ENCODE data around the gene DVL1. TPM values are rescaled to one million over a fixed set of nuclear protein-coding genes. Genes with fewer than 3 reads are reported as not detected.
"Not testable (repeated sequence)": the region's sequence is repeated elsewhere in the genome, so short reads cannot be mapped to it uniquely, and the experiment has no call there.

The DVL1 gene
- polyA plus RNA-seq, 4 donors, result 27.0 to 56.4 (median 28.5) TPM

DNA sequence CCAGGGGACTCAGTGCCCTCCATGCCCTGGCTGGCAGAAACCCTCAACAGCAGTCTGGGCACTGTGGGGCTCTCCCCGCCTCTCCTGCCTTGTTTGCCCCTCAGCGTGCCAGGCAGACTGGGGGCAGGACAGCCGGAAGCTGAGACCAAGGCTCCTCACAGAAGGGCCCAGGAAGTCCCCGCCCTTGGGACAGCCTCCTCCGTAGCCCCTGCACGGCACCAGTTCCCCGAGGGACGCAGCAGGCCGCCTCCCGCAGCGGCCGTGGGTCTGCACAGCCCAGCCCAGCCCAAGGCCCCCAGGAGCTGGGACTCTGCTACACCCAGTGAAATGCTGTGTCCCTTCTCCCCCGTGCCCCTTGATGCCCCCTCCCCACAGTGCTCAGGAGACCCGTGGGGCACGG, 21.0 kb downstream of the DVL1 start:
- no peak for DNase-seq (ENCODE audit: low read depth in 4 of 4, low spot score in 3 of 4)

- no peak for DNase-seq (ENCODE audit: low read depth in 4 of 4, low spot score in 3 of 4)
Observed at GRCh38 chr1:1327291-1327690, 21.9 kb downstream of the DVL1 start.

- DNase-seq (ENCODE audit: low read depth in 4 of 4, low spot score in 3 of 4), result no peak
Observed at GRCh38 chr1:1326075-1326605, 23.1 kb downstream of the DVL1 start.

DNA sequence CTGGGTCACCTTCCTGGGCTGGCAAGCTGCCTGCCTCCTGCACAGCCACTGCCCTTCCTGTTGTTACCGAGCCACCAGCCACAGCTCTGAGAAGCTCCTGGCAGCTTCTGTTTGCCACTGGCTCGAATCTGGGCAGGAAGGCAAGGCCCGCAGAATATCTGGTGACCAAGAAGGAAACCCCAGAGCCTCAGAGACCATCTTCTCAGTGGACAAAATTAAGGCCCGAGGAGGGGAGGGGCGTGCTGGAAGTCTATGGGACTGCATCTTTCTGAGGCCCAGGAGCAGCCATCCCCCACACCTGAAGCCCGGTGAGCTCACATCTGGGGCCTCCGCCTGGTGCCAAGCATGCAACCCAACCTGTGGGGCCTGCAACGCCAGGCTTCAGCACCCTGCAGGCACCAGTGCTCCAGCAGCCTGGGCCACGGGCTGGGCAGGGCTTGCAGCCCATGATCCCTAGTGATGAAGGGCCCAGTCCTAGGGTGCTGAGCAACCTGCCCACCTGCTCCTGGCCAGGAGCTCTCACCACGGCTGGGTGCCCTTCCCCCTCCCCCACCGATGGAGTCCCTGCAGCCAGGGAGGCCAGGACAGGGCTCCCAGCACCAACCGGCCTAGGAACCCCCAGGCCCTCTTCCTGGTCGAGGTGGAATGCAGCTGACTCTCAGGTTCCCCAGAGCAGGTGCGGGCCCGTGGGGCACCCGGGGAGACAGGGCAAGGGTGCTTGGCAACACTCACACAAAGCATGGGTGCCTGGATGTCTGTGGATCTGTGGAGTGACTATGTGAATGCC, 23.7 kb downstream of the DVL1 start:
- DNase-seq (ENCODE audit: low read depth in 4 of 4, low spot score in 3 of 4), result no peak

GRCh38 chr1:1324524-1325287, 24.5 kb downstream of the DVL1 start, which contains the start of the genes CPTP and INTS11:
Gene CPTP (plus strand): TSS chr1:1324802. CDS start chr1:1326911, 2,109 bp downstream.
Gene INTS11 (minus strand): TSS chr1:1324660. CDS start chr1:1324608, 52 bp downstream.
- peak; percentile 77 to 86 (median 80) for DNase-seq (ENCODE audit: low read depth in 4 of 4, low spot score in 3 of 4)

- DNase-seq (ENCODE audit: low read depth in 4 of 4, low spot score in 3 of 4), result no peak
Observed at GRCh38 chr1:1324084-1324523, 25.1 kb downstream of the DVL1 start.

- no peak for DNase-seq (ENCODE audit: low read depth in 4 of 4, low spot score in 3 of 4)
Observed at GRCh38 chr1:1322952-1323351, 26.3 kb downstream of the DVL1 start.

DNA sequence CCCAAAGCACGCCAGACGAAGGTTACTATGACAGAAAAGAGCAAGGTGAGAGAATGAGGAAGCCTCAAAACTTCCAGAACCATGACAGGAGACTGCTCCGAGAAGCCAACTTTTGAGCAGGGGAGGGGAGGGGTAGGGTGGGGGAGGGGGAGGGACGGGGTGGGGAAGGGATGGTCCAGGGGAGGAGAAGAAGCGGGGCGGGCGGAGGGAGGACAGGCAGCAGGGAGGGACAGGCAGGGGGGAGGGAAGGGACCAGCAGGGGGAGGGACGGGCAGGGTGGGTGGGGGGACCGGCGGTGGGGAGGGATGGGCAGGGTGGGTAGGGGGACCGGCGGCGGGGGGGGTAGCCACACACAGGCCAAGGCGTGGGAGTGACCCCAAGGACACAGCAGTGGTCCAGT, 26.8 kb downstream of the DVL1 start:
- DNase-seq (ENCODE audit: low read depth in 4 of 4, low spot score in 3 of 4), result no peak

DNA sequence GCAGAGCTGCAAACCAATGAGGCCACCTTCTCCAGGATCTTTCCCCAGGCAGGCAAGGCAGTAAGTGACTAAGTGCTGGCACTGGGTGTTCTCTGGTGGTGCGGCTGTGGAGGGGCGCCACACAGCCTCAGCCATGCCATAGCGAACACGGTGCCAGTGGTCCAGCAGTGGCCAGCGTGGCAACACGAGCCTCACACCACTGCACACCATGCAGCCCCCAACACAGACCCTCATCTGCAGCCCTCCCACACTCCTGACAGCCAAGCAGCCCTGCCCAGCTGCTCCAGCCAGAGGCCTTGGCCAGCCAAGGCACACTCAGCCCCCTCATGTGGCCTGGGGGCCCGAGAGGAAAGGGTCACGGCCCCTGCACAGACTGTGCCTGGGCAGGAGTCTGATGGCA, 27.7 kb downstream of the DVL1 start:
- DNase-seq (ENCODE audit: low read depth in 4 of 4, low spot score in 3 of 4), result no peak

DNA sequence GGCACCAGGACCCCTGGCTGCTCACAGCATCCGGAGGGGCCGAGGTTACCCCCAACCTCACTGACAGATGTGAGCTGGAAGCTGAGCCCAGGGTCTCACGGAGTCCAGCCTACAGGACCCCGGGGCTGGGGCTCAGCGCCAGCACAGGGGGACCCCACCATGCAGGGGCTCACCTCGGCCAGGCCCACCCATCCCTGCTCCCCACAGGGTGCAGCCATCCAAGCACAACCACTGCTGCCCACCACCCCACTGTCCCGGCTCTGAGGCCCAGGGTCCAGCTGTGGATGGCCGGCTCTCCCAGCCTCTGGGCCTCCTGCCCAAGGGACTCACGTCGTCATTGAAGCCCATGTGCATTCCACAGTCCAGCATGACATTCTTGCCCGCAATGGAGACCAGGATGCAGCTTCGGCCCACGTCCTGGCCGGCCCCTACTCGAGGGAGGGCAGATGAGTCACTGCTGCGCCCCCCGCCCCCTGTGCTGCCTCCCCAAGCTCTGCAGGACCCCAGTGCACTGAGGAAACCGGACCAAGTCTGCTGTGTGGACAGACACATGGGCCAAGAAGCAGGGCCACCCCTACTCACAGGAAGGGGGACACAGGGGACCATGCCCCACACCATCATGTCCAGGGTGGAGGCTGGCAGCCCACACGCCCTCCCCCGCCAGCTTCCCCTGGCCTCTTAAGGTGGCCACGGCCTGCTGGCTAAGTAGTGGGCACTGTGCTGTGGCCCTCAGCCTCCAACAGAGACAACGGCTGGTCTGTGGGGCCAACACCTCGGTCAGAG, 28.4 kb downstream of the DVL1 start:
- DNase-seq (ENCODE audit: low read depth in 4 of 4, low spot score in 3 of 4), result no peak

- no peak for DNase-seq (ENCODE audit: low read depth in 4 of 4, low spot score in 3 of 4)
Observed at GRCh38 chr1:1319646-1319941, 29.6 kb downstream of the DVL1 start.

GRCh38 chr1:1318777-1319645, 30.2 kb downstream of the DVL1 start:
- no peak for DNase-seq (ENCODE audit: low read depth in 4 of 4, low spot score in 3 of 4)

DNA sequence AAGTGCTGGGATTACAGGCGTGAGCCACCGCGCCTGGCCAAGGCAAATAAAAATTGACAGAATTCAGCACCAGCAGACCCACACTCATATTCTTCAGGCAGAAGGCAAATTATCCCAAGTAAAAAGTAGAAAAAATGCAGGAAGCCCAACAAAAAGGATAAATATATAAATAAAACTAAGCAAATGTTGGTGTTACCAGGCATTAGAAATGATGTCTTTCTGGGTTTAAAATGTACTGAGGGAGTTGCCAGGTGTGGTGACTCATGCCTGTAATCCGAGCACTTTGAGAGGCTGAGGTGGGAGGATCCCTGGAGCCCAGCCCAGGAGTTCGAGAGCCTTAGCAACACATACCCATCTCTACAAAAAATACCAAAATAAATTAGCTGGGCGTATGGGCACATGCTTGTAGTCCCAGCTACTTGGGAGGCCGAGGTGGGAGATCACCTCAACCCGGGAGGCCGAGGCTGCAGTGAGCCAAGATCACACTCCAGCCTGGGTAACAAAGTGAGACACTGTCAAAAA, 31.0 kb downstream of the DVL1 start:
- no peak for DNase-seq (ENCODE audit: low read depth in 4 of 4, low spot score in 3 of 4)

DNA sequence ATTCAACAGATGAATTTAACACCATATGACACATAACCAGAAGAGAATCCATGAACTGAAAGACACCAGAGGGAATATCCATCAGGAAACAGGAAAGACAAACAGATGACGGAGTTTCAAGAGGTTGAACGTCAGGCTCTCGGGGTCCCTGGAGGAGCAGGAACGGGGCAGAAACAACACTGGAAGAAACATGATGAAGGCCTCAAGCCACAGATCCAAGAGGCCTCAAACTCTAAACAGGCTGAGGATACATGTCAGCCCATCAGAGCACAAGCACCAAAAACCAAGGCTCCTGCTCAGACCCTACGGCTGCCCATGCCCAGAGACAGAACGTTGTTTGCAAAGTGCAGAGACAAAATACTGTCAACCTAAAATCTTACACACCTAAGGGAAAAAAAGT, 31.8 kb downstream of the DVL1 start:
- DNase-seq (ENCODE audit: low read depth in 4 of 4, low spot score in 3 of 4), result no peak

- not testable (repeated sequence) for DNase-seq (ENCODE audit: low read depth in 4 of 4, low spot score in 3 of 4)
Observed at GRCh38 chr1:1316199-1316598, 33.0 kb downstream of the DVL1 start.

DNA sequence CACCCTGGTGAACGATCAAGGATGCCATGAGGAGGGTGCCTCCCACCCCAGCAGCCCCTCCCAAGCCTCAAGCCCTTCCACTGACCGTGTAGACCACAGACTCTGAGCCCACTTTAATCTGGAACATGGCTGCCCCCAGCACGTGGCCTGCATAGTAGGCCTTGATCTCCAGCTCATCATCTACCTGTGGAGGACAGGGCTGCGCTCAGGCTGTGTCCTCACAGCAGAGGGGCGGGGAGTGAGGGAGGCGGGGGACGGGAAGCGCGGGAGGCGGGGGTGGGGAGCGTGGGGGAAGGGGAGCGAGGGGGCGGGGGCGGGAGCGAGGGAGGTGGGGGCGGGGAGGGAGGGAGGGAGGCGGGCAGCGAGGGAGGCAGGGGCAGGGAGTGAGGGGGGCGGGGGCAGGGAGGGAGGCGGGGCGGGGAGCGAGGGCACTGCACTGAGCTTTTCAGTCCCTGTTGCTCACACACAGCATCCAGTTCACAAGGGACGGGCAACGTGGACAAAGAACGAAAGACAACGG, 33.7 kb downstream of the DVL1 start:
- DNase-seq (ENCODE audit: low read depth in 4 of 4, low spot score in 3 of 4), result no peak

- DNase-seq (ENCODE audit: low read depth in 4 of 4, low spot score in 3 of 4), result no peak
Observed at GRCh38 chr1:1314678-1315335, 34.4 kb downstream of the DVL1 start.

GRCh38 chr1:1314237-1314586, 35.0 kb downstream of the DVL1 start:
- DNase-seq (ENCODE audit: low read depth in 4 of 4, low spot score in 3 of 4), result no peak
